ENCODE results near the gene TKTL2. TPM values are rescaled to one million over a fixed set of nuclear protein-coding genes. Genes with fewer than 3 reads are reported as not detected.

Gene TKTL2
- total and polyA plus RNA-seq, 12 donors = not detected

DNA sequence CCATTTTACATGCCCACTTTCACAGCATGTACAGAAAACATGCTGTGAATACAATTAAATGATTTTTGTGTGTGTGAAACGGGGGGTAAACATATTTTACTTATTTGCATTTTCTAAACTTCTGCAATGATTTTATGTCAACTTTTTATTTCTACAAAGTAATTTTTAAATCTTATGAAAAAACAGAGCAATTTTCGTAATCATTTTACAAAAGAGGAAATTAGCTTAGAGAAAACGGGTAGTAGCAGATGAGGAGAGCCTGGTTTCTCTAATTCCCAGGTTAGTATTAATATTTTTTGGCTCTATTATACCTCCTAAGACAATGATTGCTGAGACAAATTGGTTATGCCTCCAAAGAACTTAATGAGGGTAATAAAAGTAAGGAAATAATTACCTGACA lies 3.2 kb downstream of the TKTL2 start:
- TF ChIP-seq CTCF (IDR thresholded peaks at IDR 0.05) = no peak
- DNase-seq = no peak
- H3K36me3 ChIP-seq = no peaks in the 10 kb centered on the region
- H3K9me3 ChIP-seq = no peaks in the 10 kb centered on the region
- H3K4me3 ChIP-seq = no peak overlapping the region
- no peak for ATAC-seq
- H3K4me1 ChIP-seq = no peaks in the 10 kb centered on the region
- intact Hi-C loops (cut with DNase I) = no loop called here
- peaks cover 0 to 3% (median 0%) of the 10 kb centered on the region in 7 donors for H3K27me3 ChIP-seq
- 76 to 83% methylated on average over 3 of the region's 3 CpGs for WGBS, 2 donors
- H3K27ac ChIP-seq = no peak overlapping the region

GRCh38 chr4:163467082-163467770 lies 6.3 kb downstream of the TKTL2 start:
- WGBS, 2 donors = 86 to 90% methylated on average over 4 of the region's 4 CpGs
- H3K36me3 ChIP-seq = no peaks in the 10 kb centered on the region
- DNase-seq = no peak
- no peak for ATAC-seq
- no peaks in the 10 kb centered on the region for H3K9me3 ChIP-seq
- no peak overlapping the region for H3K4me3 ChIP-seq
- H3K4me1 ChIP-seq = no peaks in the 10 kb centered on the region
- no peak for TF ChIP-seq CTCF (IDR thresholded peaks at IDR 0.05)
- intact Hi-C loops (cut with DNase I) = no loop called here
- peaks cover 0 to 8% (median 0%) of the 10 kb centered on the region in 7 donors for H3K27me3 ChIP-seq
- no peak overlapping the region for H3K27ac ChIP-seq

- DNase-seq (no peak), ATAC-seq (no peak)
- 89 to 92% methylated on average over 5 of the region's 5 CpGs for WGBS, 2 donors
- H3K9me3 ChIP-seq = no peaks in the 10 kb centered on the region
- H3K4me3 ChIP-seq = no peak overlapping the region
- intact Hi-C loops (cut with DNase I) = no loop called here
- H3K4me1 ChIP-seq = no peaks in the 10 kb centered on the region
- no peak for TF ChIP-seq CTCF (IDR thresholded peaks at IDR 0.05)
- no peak overlapping the region for H3K27ac ChIP-seq
- H3K36me3 ChIP-seq = no peaks in the 10 kb centered on the region
- peaks cover 0 to 8% (median 0%) of the 10 kb centered on the region in 7 donors for H3K27me3 ChIP-seq
Observed at GRCh38 chr4:163462556-163462955, 11.0 kb downstream of the TKTL2 start.

DNA sequence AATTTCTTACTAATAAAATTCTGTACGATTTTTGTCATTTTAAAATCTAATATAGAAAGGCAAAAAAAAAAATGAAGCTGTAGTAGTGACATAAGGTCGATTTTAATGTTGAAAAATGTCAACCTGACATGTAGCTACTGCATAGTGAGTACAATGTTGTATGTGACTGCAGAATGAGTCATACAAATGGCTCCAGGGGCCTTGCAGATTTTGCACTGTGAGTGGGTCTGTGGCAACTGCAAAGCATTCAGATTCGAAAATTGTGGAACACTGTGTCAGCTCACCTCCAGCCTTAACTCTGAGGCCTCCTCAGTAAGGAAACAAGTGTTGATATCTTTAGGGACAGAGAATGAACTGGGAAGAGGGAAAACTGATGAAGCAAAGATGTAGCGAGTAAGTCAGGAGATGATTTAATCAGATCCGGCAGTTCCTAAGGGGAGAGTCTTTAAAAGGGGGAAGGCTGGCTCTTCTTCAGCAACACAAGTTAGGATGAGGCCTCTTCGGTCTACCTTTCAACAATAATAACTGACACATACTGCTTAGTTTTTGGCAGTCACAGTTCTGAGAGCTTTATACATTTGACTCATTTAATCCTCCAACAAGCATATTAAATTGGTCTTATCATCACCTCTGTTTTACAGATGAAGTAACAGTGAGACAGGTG lies 24.9 kb downstream of the TKTL2 start:
- ATAC-seq = no peak
- H3K27me3 ChIP-seq = no peaks in the 10 kb centered on the region
- H3K27ac ChIP-seq = no peak overlapping the region
- H3K4me3 ChIP-seq = no peak overlapping the region
- no peak for DNase-seq
- H3K36me3 ChIP-seq = no peaks in the 10 kb centered on the region
- no peak for TF ChIP-seq CTCF (IDR thresholded peaks at IDR 0.05)
- intact Hi-C loops (cut with DNase I) = no loop called here
- 60 to 62% methylated on average over 6 of the region's 6 CpGs for WGBS, 2 donors
- no peaks in the 10 kb centered on the region for H3K4me1 ChIP-seq
- H3K9me3 ChIP-seq = no peaks in the 10 kb centered on the region

All from heart right ventricle (tissue), 16 donors.